Stimulated activated CD4-positive, alpha-beta T cell treated with anti-CD3 and anti-CD28 coated beads, Interleukin-1b, Interleukin-23, amount 100 ng/mL, for 1 hour (primary cell): ENCODE data around the gene CLPTM1.
A peak's percentile ranks its signal among the peaks of the same experiment; 100 is the strongest.
"Not testable (repeated sequence)": the region's sequence is repeated elsewhere in the genome, so short reads cannot be mapped to it uniquely, and the experiment has no call there.

ENCODE experiments used
- DNase-seq, 2 donors: peaks; one replicate each; pipeline ENCODE4 v3.0.0-alpha.2; 2020; ENCODE audit warnings: low read depth in 2 of 2

CLPTM1 gene

DNA sequence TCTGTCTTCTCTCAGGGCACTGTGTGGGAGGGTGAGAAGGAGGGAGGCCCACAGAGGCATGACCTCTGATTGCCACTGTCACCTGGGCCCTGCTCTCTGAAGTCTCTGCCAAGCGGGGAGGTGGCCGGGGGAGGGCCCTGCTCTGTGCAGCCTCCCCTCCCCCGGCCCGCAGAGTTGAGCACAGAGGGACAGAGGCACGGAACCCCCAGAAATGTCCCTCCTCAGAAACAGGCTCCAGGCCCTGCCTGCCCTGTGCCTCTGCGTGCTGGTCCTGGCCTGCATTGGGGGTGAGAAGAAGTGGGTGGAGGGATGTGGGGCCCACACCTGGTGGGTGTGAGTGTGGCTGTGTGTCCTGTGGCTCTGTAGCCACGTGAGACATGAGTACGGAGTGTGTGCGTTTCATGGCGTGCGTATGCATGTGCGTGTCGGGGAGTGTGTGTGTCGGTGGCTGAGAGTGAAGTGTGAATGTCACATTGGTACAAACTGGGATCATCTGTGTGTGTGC, 13.1 kb upstream of the CLPTM1 start, which contains the start of gene APOC4:
TSS of gene APOC4 (plus strand) at position 171 of the 505 bp plus-strand sequence. CDS start at position 212, 41 bp downstream.
- DNase-seq: no peak

DNA sequence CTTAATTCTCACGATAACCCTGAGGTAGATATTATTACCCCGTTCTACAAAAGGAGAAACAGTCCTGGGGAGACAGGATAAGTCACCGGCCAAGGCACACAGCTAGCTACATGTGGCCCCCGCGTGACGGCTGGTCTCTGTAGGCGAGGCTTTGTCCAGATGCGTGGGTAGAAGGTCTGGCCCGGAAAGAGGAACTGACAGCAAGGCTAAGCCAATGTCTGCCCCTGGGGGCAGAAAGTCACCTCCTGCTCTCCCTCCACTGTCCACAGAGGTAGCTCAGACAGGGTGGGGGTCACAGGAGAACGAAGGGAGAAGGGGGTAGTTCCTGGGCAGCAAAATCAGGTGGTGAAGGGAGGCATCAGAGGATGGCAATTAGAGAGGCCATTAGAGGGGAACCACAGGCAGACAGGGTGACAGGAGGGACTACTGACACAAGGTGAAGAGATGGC, 11.4 kb upstream of the CLPTM1 start:
- no peak for DNase-seq

DNA sequence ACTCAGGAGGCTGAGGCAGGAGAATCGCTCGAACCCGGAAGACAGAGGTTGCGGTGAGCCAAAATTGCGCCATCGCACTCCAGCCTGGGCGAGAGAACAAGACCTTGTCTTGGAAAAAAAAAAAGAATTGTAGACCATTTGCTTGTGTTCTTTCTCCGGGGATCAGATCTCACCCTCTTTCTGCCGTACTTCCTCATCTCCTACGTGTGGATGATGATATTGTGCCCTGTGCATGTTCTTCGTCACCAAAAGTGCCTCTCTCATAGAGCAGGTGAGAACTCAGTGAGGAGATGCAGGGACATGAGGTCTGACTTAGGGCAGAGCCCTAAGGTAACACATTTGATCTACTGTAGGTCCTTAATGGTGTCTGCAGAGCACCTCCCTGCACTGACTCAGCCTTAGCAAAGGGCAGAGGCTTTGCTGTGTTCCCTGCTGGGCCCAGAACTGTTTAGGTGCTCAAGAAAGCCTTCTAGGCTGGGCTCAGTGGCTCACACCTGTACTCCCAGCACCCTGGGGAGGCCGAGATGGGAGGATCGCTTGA, 8.1 kb upstream of the CLPTM1 start:
- no peak for DNase-seq

DNA sequence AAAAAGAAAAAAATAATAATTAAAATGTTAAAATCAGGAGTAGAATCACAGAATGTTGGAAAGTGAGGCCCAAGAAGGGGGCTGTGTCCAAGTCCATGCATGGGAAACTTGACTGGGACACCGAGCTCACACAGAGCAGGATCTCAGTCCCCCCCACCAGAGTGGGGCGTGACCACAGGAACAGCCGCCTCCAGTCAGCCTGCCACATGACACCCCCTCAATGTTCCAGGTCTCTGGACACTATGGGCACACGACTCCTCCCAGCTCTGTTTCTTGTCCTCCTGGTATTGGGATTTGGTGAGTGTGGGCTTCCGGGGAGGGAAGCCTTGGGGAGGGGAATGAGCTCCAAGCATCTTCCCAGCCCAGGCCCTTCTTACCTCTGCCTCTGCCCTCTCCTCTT, 6.9 kb upstream of the CLPTM1 start:
- DNase-seq: no peak

DNA sequence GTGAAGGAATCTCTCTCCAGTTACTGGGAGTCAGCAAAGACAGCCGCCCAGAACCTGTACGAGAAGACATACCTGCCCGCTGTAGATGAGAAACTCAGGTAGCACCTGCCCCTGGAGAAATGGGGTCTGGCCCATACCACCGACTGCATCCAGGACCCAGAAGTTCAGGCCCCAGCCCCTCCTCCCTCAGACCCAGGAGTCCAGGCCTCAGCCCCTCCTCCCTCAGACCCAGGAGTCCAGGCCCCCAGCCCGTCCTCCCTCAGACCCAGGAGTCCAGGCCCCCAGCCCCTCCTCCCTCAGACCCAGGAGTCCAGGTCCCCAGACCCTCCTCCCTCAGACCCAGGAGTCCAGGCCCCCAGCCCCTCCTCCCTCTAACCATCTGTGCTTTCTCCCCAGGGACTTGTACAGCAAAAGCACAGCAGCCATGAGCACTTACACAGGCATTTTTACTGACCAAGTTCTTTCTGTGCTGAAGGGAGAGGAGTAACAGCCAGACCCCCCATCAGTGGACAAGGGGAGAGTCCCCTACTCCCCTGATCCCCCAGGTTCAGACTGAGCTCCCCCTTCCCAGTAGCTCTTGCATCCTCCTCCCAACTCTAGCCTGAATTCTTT, 6.3 kb upstream of the CLPTM1 start:
- DNase-seq: no peak

DNA sequence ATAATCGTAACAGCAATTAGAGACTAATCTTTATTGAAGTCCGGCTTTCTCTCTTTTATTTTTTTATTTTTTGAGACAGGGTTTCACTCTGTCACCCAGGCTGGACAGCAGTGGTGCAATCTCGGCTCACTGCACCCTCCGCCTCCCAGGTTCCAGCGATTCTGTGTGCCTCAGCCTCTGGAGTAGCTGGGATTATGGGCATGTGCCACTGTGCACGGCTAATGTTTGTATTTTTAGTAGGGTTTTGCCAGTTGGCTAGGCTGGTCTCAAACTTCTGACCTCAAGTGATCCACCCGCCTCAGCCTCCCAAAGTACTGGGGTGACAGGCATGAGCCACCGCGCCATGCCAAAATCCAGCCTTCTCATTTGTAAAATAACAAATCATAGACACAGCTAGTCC, 5.6 kb upstream of the CLPTM1 start:
- DNase-seq: no peak

DNA sequence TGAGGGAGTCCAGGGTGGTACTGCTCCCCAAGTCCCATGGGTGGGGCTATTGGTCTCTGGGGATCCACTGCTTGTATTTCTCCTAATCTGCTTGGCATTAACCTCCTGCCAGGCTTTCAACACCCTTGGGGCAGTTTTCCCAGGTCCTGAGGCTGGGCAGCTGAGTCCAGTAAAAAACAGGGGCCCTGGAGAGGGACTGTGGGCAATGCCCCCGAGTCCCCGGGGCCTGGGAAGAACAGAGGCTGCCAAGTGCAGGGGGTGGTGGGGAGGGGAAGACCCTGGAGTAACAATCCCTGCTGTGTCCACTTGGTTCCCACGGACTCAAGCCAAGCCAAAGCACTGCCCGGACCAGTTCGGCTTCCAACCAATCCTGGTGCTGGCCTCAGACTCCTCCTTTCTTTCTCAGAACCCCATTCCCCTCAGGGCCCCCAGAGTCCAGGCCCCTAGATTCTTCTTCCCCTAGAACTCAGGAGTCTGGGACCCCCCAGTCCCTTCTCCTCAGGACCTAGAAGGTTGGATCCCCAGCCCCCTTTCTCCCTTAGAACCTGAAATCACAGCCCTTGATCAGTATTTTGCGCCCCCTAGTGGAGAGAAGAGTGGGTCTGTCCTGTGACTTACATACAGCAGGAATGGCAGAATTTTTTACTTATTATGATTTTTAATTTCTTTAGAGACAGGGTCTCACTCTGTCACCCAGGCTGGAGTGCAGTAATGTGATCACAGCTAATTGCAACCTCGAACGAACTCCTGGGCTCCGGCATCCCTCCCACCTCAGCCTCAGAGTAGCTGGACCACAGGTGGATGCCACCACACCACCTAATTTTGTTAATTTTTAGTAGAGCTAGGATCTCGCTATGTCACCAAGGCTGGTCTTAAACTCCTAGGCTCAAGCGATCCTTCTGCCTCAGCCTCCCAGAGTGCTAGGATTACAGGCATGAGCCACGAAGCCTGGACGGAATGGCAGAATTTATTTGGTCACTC, 3.7 kb upstream of the CLPTM1 start:
- DNase-seq: peak; percentile 21 to 27

DNA sequence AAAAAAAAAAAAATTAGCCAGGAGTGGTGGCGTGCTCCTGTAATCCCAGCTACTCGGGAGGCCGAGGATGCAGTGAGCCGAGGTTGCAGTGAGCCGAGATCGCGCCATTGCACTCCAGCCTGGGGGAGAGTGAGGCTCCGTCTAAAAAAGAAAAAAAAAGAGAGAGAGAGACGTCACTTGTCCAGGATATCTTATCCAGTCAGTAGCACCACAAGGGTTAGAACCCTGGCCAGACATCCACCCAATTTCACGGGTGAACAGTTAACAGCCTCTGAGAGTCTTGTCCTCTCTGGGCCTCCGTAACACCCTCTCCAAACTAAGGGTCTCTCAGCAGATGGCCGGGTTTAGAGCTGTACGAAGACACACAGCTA, 917 bp upstream of the CLPTM1 start:
- no peak for DNase-seq

DNA sequence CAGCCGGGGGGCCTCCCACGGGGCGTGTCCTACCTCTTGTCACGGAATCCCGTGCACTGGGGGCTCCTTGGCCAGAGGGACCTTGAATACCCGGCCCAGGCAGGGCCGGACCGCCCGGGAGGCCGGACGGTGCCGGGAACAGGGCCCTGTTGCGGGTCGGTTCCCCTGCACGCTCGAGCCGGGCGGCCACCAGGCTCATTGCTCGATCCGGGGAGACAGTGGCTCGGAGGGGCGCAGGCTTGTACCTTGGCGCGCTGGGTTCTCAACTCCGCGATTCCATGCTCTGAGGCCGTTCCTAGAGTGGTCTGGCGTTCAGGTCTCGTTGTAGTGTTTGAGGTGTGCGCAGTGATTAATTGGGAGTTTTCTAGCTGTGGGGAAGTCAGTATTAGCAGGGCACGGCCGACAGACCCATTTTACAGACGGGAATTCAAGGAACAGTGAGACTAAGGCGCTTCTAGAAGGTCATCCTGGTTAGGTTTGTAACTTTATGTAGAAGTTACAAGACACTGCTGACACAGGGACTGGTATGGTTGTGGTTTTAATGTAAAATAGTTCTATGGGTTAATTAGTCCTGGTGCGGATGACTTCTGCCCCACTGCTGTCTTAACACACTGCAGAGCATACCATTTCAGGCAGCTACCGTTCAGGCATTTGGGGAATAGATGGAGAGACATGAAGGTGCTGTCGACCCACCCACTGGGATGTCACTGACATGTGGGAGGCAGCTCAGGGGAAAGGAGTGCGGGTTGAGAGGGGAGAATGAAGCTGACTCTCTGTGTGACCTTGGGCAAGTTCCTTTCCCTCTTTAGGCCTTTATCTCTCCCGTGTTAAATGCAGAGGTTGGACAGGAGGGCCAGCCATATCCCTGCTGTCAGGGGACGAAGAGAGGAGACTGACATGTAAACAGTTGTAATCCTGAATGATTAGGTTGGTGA, 592 bp downstream of the CLPTM1 start:
- DNase-seq: no peak

DNA sequence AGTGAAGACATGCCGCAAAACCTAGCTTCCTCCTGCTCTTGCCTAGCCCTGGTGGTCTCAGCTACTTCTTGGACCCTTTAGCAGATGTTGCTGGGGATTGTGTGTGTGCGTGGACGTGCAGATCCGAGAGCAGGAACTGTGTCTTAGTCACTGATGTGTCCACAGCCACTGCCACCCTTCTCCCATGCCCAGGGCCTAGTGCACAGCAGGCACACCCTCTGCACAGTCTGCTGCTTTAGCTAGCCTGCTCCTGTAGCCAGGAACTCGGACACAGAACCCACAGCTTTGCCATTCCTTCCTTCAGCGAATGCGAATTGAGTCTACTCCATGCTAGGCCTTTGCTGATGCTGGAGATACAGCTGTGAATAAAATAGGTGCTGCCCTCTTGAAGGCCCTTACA, 2.3 kb downstream of the CLPTM1 start:
- DNase-seq: no peak

DNA sequence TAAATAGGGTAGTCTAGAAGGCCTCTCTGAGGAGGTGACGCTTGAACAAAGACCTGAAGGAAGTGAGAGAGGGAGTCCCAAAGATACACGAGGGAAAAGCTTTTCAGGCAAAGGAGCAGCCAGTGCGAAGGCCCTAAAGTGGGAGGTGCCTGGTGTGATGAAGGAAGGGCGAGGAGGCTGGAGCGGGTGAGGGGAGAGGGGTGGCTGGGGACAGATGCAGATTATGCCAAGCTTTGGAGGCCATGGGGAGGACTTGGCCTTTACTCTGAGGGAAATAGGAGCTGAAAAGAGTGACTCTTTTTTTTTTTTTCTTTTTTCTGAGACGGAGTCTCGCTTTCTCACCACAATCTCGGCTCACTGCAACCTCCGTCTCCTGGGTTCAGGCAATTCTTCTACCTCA, 2.9 kb downstream of the CLPTM1 start:
- DNase-seq: no peak

DNA sequence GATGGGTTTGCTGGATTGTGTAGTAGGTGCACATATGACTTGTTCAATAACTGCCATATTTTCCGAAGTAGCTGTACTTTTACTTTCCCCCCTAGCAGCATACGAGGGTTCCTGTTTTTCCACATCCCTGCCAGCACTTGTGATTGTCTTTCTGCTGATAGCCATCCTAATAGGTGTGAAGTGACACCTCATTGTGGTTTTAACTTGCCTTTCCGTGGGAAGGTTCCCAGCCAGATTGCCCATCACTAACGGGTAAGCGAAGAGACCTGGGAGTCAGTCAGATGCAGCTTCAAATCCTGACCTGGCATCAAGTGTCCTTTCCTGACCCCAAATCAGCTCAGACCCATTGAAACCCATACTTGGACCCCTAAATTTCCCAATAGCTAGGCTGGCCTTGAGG, 4.5 kb downstream of the CLPTM1 start:
- no peak for DNase-seq

DNA sequence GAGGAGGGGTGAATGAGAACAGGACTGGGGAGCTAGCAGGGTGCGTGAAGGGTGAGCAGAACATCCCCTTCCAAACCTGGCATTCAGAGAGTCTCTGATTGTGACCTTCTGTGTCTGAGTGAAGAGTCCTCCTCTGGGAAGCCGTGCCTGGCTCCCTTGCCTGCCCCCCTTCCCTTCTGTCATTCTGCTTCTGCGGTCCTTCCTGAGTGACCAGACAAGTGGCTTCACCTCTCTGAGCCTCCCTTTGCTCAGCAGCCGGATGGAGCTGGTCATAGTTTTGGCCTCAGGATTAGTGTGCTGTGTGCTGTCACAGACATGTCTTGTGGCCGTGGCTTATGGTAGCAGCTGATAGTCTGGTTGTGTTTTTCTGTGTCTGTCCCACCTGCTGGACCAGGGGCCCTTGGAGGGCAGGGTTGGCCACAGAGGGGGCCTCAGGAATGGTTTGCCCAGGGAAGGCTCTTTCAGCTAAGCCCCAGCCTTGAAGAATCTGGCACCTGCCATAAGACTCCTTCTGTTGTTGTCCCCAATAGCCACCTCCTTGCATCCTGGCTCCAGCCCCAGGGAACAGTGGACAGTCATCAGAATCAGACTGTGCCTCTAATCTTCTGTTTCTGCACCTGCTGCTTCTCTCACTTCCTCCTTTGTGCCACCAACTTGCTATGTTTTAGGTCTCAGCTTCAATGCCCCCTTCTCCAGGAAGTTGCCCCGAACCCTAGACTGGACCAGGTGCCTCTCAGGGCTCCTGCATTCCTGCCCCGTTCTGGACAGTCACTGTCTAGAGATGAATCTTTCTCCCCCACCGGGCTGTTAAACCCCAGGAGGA, 5.9 kb downstream of the CLPTM1 start:
- DNase-seq: no peak

DNA sequence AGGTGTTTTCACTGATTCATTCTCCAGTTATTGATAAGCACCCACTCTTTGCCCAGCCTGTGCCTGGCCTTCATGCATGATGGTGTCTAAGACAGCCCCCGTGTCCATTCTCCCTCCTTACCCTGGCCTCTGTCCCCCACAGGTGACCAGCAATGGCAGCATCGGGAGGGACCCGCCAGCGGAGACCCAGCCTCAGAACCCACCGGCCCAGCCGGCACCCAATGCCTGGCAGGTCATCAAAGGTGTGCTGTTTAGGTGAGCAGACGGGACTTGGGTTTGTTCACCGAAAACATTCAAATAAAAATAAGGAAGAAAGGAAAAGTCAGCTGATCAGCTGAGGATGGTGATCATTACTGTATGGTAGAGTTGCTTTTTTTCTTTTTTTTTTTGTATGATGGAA, 6.6 kb downstream of the CLPTM1 start:
- no peak for DNase-seq

DNA sequence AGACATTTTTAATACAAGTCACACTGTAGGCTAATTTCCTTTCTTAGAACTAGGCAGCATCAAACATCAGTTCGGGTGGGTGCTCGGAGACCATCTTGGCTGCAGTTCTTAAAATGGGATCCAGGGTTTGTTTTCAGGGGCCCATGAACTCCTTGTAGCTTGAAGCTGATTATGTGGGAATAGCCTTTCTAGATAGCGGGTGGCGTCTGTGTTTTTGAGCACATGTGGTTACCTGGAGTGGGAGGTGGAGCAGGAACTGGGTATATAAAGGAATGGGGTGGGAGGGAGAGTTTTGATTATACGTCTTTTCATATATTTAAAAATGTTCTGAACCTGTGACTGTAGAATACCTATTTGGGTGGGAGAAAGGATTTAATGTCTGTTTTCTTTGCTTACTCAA, 12.9 kb downstream of the CLPTM1 start:
- no peak for DNase-seq

DNA sequence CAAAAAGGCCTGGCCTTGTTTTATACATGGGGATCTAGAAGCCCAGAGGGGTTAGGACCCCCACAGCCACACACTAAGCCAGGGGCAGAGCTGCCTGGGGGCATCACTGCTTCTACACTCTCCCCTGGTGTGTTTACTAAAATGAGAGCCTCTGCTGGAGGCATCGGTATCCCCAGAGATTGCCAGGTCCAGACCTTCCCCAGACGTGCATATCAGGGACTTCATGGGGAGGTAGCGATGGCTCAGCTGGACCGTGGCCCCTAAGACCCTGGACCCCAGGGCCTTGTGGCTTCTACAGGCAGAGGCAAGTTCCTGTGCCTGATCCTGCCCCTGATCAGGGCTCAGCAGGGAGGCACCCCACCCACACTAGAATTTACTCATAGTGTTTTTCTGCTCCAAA, 13.5 kb downstream of the CLPTM1 start:
- DNase-seq: no peak

DNA sequence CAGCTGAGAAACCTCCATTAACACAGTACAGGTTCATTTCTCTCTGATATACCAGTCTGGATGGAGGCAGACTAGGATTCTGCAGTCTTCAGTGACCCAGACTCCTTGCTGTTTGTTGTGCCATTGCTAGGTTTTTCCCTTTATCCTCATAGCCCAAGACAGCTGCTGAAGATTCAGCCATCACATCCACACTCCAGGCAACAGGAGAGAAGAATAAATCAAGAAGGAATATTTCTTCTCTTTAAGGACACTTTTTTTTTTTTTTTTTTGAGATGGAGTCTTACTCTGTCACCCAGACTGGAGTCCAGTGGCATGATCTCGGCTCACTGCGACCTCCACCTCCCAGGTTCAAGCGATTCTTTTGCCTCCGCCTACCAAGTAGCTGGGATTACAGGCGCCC, 14.3 kb downstream of the CLPTM1 start:
- DNase-seq: no peak

DNA sequence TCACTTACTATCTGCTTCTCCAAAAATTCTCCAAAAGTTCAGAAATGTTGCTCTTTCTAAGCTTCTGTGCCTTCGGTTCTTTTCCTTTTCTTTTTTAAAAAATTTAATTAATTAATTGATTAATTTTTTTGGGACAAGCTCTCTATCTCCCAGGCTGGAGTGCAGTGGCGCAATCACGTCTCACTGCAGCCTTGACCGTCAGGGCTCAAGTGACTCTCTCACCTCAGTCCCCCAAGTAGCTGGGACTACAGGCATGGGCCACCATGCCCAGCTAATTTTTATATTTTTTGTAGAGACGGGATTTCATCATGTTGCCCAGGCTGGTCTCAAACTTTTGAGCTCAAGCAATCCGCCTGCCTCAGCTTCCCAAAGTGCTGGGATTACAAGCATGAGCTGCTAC, 16.3 kb downstream of the CLPTM1 start:
- DNase-seq: not testable (repeated sequence)

DNA sequence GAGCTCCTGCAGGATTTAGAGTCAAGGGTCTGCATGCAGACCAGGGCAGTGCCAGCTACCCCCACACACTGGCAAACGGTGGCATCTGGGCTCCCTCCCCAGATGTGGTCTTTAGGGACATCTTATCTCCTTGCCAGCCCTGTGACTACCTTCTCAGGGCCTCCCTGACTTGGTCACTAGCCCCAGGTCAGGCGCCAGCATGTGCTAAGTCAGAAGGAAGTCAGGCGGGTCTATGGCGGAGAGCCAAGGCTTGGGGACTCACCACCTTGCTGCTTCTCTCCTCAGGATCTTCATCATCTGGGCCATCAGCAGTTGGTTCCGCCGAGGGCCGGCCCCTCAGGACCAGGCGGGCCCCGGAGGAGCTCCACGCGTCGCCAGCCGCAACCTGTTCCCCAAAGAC, 17.6 kb downstream of the CLPTM1 start:
- DNase-seq: no peak

DNA sequence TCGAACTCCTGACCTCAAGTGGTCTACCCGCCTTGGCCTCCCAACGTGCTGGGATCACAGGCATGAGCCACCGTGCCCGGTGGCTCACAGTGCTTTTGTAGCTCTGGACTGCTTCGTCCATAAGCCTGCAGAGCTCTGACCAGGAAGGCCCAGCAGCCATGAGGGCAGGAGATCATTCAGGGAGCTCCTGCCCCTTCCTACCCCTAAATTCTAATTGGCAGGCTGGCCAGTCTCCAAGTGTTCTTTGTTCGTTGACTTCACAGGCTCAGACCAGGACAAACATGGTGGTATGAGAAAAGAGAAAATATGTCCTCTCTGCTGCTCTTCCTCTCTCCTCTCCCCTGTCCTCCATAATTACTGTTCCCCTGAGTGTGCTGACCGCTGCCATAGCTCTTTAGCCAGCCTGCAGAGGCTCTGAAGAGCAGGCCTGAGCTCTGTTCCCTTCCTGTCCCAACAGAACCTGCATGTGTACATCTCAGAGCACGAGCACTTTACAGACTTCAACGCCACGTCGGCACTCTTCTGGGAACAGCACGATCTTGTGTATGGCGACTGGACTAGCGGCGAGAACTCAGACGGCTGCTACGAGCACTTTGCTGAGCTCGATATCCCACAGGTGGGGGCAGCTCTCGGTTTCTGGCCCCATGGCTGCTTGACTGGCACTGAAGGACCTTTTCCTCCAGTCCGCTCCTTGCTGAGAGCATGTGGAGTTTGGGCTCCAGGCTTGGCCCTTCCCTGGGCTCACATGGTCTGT, 19.0 kb downstream of the CLPTM1 start:
- no peak for DNase-seq
